ENCODE measurements around the gene USP48. TPM values are rescaled to one million over a fixed set of nuclear protein-coding genes. Genes with fewer than 3 reads are reported as not detected.

Gene USP48
- total RNA-seq, 1 donor from 2014 or later: 55.3 TPM

GRCh38 chr1:21763236-21763635 lies 19.7 kb downstream of the USP48 start:
- Histone ChIP-seq H3K27ac (ENCODE audit: low read depth, low read length) (no peak overlapping the region), H3K9ac (ENCODE audit: low read depth in 1 of 3, low read length in 3 of 3) (no peak overlapping the region), H3K9me3 (ENCODE audit: control insufficient read depth in 3 of 3, low read length in 3 of 3) (no peaks in the 10 kb centered on the region), H3K4me1 (ENCODE audit: control insufficient read depth in 3 of 3, insufficient read depth in 3 of 3, low read length in 3 of 3) (peaks cover 8 to 16% (median 14%) of the 10 kb centered on the region in 3 donors), H3K4me3 (ENCODE audit: low read length in 3 of 3) (no peak overlapping the region), H3K36me3 (ENCODE audit: control insufficient read depth in 3 of 3, insufficient read depth in 3 of 3, low read length in 3 of 3) (no peaks in the 10 kb centered on the region), H3K27me3 (ENCODE audit: control insufficient read depth in 3 of 3, insufficient read depth in 3 of 3, low read length in 3 of 3) (no peaks in the 10 kb centered on the region)

- H3K4me3 ChIP-seq (ENCODE audit: low read length in 3 of 3): no peak overlapping the region
- H3K27ac ChIP-seq (ENCODE audit: low read depth, low read length): no peak overlapping the region
- H3K9ac ChIP-seq (ENCODE audit: low read depth in 1 of 3, low read length in 3 of 3): no peak overlapping the region
- no peaks in the 10 kb centered on the region for H3K9me3 ChIP-seq (ENCODE audit: control insufficient read depth in 3 of 3, low read length in 3 of 3)
- peaks cover 0 to 3% (median 0%) of the 10 kb centered on the region in 3 donors for H3K36me3 ChIP-seq (ENCODE audit: control insufficient read depth in 3 of 3, insufficient read depth in 3 of 3, low read length in 3 of 3)
- peaks cover 7 to 16% (median 14%) of the 10 kb centered on the region in 3 donors for H3K4me1 ChIP-seq (ENCODE audit: control insufficient read depth in 3 of 3, insufficient read depth in 3 of 3, low read length in 3 of 3)
- no peaks in the 10 kb centered on the region for H3K27me3 ChIP-seq (ENCODE audit: control insufficient read depth in 3 of 3, insufficient read depth in 3 of 3, low read length in 3 of 3)
Measured at GRCh38 chr1:21762022-21762404, 20.9 kb downstream of the USP48 start.

GRCh38 chr1:21761052-21761451 lies 21.9 kb downstream of the USP48 start:
- Histone ChIP-seq H3K4me3 (ENCODE audit: low read length in 3 of 3) (no peak overlapping the region), H3K9ac (ENCODE audit: low read depth in 1 of 3, low read length in 3 of 3) (no peak overlapping the region), H3K9me3 (ENCODE audit: control insufficient read depth in 3 of 3, low read length in 3 of 3) (no peaks in the 10 kb centered on the region), H3K27ac (ENCODE audit: low read depth, low read length) (no peak overlapping the region), H3K36me3 (ENCODE audit: control insufficient read depth in 3 of 3, insufficient read depth in 3 of 3, low read length in 3 of 3) (peaks cover 0 to 5% (median 0%) of the 10 kb centered on the region in 3 donors), H3K4me1 (ENCODE audit: control insufficient read depth in 3 of 3, insufficient read depth in 3 of 3, low read length in 3 of 3) (peaks cover 7 to 17% (median 16%) of the 10 kb centered on the region in 3 donors), H3K27me3 (ENCODE audit: control insufficient read depth in 3 of 3, insufficient read depth in 3 of 3, low read length in 3 of 3) (no peaks in the 10 kb centered on the region)

GRCh38 chr1:21759818-21760217 lies 23.1 kb downstream of the USP48 start:
- Histone ChIP-seq H3K4me3 (ENCODE audit: low read length in 3 of 3) (no peak overlapping the region), H3K27ac (ENCODE audit: low read depth, low read length) (no peak overlapping the region), H3K4me1 (ENCODE audit: control insufficient read depth in 3 of 3, insufficient read depth in 3 of 3, low read length in 3 of 3) (peaks cover 4 to 15% (median 8%) of the 10 kb centered on the region in 3 donors), H3K9me3 (ENCODE audit: control insufficient read depth in 3 of 3, low read length in 3 of 3) (no peaks in the 10 kb centered on the region), H3K9ac (ENCODE audit: low read depth in 1 of 3, low read length in 3 of 3) (no peak overlapping the region), H3K27me3 (ENCODE audit: control insufficient read depth in 3 of 3, insufficient read depth in 3 of 3, low read length in 3 of 3) (no peaks in the 10 kb centered on the region), H3K36me3 (ENCODE audit: control insufficient read depth in 3 of 3, insufficient read depth in 3 of 3, low read length in 3 of 3) (peaks cover 0 to 9% (median under 1%) of the 10 kb centered on the region in 3 donors)

- Histone ChIP-seq H3K27ac (ENCODE audit: low read depth, low read length) (no peak overlapping the region), H3K9ac (ENCODE audit: low read depth in 1 of 3, low read length in 3 of 3) (no peak overlapping the region), H3K4me3 (ENCODE audit: low read length in 3 of 3) (no peak overlapping the region), H3K27me3 (ENCODE audit: control insufficient read depth in 3 of 3, insufficient read depth in 3 of 3, low read length in 3 of 3) (no peaks in the 10 kb centered on the region), H3K9me3 (ENCODE audit: control insufficient read depth in 3 of 3, low read length in 3 of 3) (no peaks in the 10 kb centered on the region), H3K36me3 (ENCODE audit: control insufficient read depth in 3 of 3, insufficient read depth in 3 of 3, low read length in 3 of 3) (peaks cover 0 to 14% (median 5%) of the 10 kb centered on the region in 3 donors), H3K4me1 (ENCODE audit: control insufficient read depth in 3 of 3, insufficient read depth in 3 of 3, low read length in 3 of 3) (peaks cover 5 to 15% (median 8%) of the 10 kb centered on the region in 3 donors)
Measured at GRCh38 chr1:21759182-21759581, 23.8 kb downstream of the USP48 start.

DNA sequence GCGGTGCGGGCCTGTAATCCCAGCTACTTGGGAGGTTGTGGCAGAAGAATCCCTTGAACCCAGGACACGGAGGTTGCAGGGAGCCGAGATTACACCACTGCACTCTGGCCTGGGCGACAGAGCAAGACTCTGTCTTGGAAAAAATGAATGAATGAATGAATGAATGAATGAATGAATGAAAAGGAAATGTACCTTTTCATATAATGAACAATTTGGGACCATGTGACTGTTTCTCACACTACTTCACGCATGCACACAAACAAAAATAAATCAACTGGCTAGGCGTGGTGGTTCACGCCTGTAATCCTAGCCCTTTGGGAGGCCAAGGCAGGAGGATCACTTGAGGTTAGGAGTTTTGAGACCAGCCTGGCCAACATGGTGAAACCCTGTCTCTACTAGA lies 24.3 kb downstream of the USP48 start:
- Histone ChIP-seq H3K4me1 (ENCODE audit: control insufficient read depth in 3 of 3, insufficient read depth in 3 of 3, low read length in 3 of 3) (peaks cover 3 to 15% (median 5%) of the 10 kb centered on the region in 3 donors), H3K9me3 (ENCODE audit: control insufficient read depth in 3 of 3, low read length in 3 of 3) (no peaks in the 10 kb centered on the region), H3K4me3 (ENCODE audit: low read length in 3 of 3) (no peak overlapping the region), H3K27me3 (ENCODE audit: control insufficient read depth in 3 of 3, insufficient read depth in 3 of 3, low read length in 3 of 3) (no peaks in the 10 kb centered on the region), H3K9ac (ENCODE audit: low read depth in 1 of 3, low read length in 3 of 3) (no peak overlapping the region), H3K36me3 (ENCODE audit: control insufficient read depth in 3 of 3, insufficient read depth in 3 of 3, low read length in 3 of 3) (peaks cover 0 to 14% (median 7%) of the 10 kb centered on the region in 3 donors), H3K27ac (ENCODE audit: low read depth, low read length) (no peak overlapping the region)

GRCh38 chr1:21756393-21757089 lies 26.4 kb downstream of the USP48 start:
- Histone ChIP-seq H3K36me3 (ENCODE audit: control insufficient read depth in 3 of 3, insufficient read depth in 3 of 3, low read length in 3 of 3) (peaks cover 0 to 21% (median 7%) of the 10 kb centered on the region in 3 donors), H3K9ac (ENCODE audit: low read depth in 1 of 3, low read length in 3 of 3) (no peak overlapping the region), H3K9me3 (ENCODE audit: control insufficient read depth in 3 of 3, low read length in 3 of 3) (no peaks in the 10 kb centered on the region), H3K27me3 (ENCODE audit: control insufficient read depth in 3 of 3, insufficient read depth in 3 of 3, low read length in 3 of 3) (no peaks in the 10 kb centered on the region), H3K4me3 (ENCODE audit: low read length in 3 of 3) (no peak overlapping the region), H3K4me1 (ENCODE audit: control insufficient read depth in 3 of 3, insufficient read depth in 3 of 3, low read length in 3 of 3) (peaks cover 3 to 15% (median 6%) of the 10 kb centered on the region in 3 donors), H3K27ac (ENCODE audit: low read depth, low read length) (no peak overlapping the region)

GRCh38 chr1:21755067-21755466 lies 27.9 kb downstream of the USP48 start:
- Histone ChIP-seq H3K9me3 (ENCODE audit: control insufficient read depth in 3 of 3, low read length in 3 of 3) (no peaks in the 10 kb centered on the region), H3K4me3 (ENCODE audit: low read length in 3 of 3) (no peak overlapping the region), H3K27ac (ENCODE audit: low read depth, low read length) (no peak overlapping the region), H3K4me1 (ENCODE audit: control insufficient read depth in 3 of 3, insufficient read depth in 3 of 3, low read length in 3 of 3) (peaks cover 3 to 15% (median 6%) of the 10 kb centered on the region in 3 donors), H3K27me3 (ENCODE audit: control insufficient read depth in 3 of 3, insufficient read depth in 3 of 3, low read length in 3 of 3) (no peaks in the 10 kb centered on the region), H3K9ac (ENCODE audit: low read depth in 1 of 3, low read length in 3 of 3) (no peak overlapping the region), H3K36me3 (ENCODE audit: control insufficient read depth in 3 of 3, insufficient read depth in 3 of 3, low read length in 3 of 3) (peaks cover 0 to 29% (median 7%) of the 10 kb centered on the region in 3 donors)

DNA sequence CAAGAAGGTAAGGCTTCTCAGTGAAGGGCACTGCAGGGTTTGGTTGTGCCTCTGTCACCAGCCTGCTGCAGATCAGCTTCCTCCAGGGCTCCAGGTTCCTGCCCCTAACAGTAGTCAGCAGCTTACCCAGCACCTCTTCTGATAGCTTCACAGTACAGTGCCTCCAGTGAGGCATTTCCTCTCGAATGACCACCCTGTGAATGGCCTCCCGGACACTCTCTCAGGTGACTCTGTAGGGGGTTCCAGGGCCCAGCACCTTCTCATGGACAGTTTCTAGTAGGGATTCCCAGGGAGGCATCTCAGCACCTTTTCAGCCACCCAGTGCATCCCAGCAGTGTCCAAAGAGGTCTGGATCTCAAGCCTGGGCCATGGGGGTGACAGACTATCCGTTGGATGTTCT lies 28.4 kb downstream of the USP48 start:
- Histone ChIP-seq H3K27me3 (ENCODE audit: control insufficient read depth in 3 of 3, insufficient read depth in 3 of 3, low read length in 3 of 3) (no peaks in the 10 kb centered on the region), H3K4me1 (ENCODE audit: control insufficient read depth in 3 of 3, insufficient read depth in 3 of 3, low read length in 3 of 3) (peaks cover 2 to 15% (median 6%) of the 10 kb centered on the region in 3 donors), H3K9me3 (ENCODE audit: control insufficient read depth in 3 of 3, low read length in 3 of 3) (no peaks in the 10 kb centered on the region), H3K9ac (ENCODE audit: low read depth in 1 of 3, low read length in 3 of 3) (no peak overlapping the region), H3K36me3 (ENCODE audit: control insufficient read depth in 3 of 3, insufficient read depth in 3 of 3, low read length in 3 of 3) (peaks cover 0 to 29% (median 7%) of the 10 kb centered on the region in 3 donors), H3K4me3 (ENCODE audit: low read length in 3 of 3) (no peak overlapping the region), H3K27ac (ENCODE audit: low read depth, low read length) (no peak overlapping the region)

DNA sequence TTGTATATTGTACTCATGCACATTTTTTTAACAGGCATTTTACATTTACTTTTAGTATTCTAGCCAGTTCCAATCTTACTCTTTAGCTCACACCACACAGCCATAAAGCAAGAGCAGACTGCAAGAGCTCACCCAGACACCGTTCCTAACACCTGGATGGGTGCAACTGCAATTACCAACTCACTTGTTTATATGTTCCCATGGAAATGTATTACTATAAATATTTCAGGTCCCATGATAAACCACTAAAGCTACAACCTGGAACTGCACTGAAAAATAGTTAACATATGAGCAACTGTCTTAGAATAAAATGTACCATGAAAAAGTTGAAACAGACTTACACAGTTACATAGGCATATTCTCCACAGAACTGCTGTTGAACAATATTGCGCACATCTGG lies 30.8 kb downstream of the USP48 start:
- peaks cover 2 to 15% (median 6%) of the 10 kb centered on the region in 3 donors for H3K4me1 ChIP-seq (ENCODE audit: control insufficient read depth in 3 of 3, insufficient read depth in 3 of 3, low read length in 3 of 3)
- no peaks in the 10 kb centered on the region for H3K27me3 ChIP-seq (ENCODE audit: control insufficient read depth in 3 of 3, insufficient read depth in 3 of 3, low read length in 3 of 3)
- no peak overlapping the region for H3K27ac ChIP-seq (ENCODE audit: low read depth, low read length)
- H3K4me3 ChIP-seq (ENCODE audit: low read length in 3 of 3): no peak overlapping the region
- peaks cover 0 to 33% (median 7%) of the 10 kb centered on the region in 3 donors for H3K36me3 ChIP-seq (ENCODE audit: control insufficient read depth in 3 of 3, insufficient read depth in 3 of 3, low read length in 3 of 3)
- no peaks in the 10 kb centered on the region for H3K9me3 ChIP-seq (ENCODE audit: control insufficient read depth in 3 of 3, low read length in 3 of 3)
- H3K9ac ChIP-seq (ENCODE audit: low read depth in 1 of 3, low read length in 3 of 3): no peak overlapping the region

All from skeletal muscle tissue (tissue), 4 donors.